GM13977 (cell line): Measurements from ENCODE around the gene TEX38.
"Not testable (repeated sequence)": the region's sequence is repeated elsewhere in the genome, so short reads cannot be mapped to it uniquely, and the experiment has no call there.

Experiments
- DNase-seq: peaks from one replicate; pipeline ENCODE4 v3.0.0; 2012; ENCODE audit warnings: low spot score
- CTCF ChIP-seq: IDR thresholded peaks from 2 replicates; pipeline ENCODE4 v1.5.1; 2012; ENCODE audit warnings: mild to moderate bottlenecking, control low read depth; ENCODE audit not compliant: insufficient read depth; ENCODE audit errors: extremely low read depth, missing control alignments
- in situ Hi-C: fragments of 300-500 bp; cut with MboI; formaldehyde crosslinking; loops from one replicate; pipeline ENCODE4 v1.12.0; 2022; ENCODE audit warnings: low sequenced_read_pairs, low pct_unique_long_range_greater_than_20kb, mixed read lengths, inconsistent platforms; ENCODE audit not compliant: unreplicated experiment

TEX38 gene

DNA sequence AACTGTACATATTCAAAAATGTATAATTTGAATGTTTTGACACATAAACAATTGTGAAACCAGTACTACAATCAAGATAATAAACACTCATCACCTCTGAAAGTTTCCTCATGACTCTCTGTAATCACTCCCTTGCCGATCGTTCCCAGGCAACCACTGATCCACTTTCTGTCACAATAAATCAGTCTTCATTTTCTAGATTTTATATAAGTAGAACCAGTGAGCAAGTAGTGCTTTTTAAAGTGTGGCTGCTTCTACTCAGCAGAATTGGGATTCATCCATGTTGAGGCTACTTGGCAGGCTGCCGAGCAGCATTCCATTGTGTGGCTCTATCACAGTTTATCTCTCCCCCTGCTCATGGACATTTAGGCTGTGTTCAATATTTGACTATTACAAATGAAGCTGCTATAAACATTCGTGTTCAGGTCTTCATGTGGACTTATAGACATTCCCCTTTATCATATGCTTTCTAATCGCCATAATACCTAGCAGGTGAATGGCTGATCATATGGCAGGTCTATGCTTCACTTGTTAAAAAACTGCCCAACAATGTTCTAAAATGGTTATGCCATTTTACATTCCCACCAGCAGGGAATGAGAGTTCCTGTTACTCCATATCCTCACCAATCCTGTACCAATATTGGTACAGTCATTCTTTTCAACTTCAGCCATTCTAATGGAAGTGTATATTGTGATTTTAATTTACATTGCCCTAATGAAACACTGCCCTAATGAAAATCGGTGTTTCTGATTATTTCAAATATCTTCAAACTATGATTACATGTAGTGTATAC lies 20.5 kb downstream of the TEX38 start:
- no peak for DNase-seq
- in situ Hi-C loops, result no loop called here
- no peak for TF ChIP-seq CTCF

DNA sequence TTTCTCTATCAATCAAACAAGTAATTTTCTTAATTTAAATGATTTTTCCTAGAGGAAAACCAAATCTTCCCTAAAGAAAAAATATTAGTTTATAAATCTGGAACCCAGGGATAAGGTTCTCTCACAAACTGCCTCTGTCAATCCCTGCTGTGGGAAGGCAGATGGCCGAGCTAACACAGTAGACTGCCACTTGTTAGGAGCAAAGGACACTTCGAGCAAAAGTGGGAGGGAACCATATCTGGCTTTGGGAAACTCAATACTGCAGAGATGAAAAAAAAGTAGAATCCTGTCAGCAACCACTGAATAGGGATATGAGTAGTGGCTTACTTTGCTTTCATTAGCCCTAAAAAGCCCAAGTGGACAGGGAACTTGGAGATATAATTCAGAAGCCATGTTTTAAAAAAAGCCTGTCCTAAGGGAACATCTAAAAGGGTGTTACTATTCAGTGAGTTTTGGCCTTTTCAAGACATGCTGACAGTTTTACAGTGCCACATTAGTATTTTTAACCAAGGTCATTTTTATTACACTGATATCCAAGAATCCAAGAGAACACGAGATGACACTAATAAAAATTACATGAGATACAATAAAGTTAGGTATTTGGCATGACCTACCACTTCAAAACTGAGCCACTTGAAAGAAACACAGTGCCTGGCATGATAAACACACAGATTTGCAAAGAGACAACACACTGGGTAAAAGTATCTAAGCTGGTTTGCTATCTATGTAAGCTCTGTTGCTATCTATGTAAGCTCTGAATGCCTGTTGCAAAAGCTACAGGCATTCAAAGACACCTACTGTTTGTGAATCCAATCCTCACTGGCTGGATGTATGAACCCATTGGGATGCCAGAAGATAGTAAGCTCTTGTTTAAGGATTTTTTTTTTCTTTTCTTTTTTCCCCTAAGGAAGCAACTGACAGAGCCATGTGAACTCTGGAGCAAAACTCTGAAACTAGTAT lies 21.4 kb downstream of the TEX38 start:
- no peak for TF ChIP-seq CTCF
- in situ Hi-C loops, result no loop called here
- DNase-seq, result no peak

GRCh38 chr1:46694676-46695075 lies 23.0 kb downstream of the TEX38 start:
- in situ Hi-C loops, DNase-seq: not testable (repeated sequence)

DNA sequence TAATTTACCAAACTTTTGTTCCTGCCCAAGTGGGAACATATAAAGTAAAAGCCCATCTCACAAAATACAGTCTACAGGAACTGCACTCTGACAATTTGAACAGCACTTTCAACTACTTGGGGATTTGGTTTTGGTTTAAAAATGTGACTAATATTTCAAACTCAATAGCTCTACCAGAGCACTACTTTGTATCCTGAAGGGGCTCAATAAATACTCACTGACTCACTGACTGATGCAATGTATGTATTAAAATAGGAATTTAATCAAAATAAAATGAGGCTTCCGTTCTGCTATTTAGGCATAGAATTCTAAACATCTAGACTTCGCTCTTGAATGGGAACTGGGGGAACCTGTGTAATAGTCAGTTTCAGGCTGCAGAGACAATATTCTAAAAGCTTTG lies 25.4 kb downstream of the TEX38 start:
- in situ Hi-C loops, result no loop called here
- TF ChIP-seq CTCF, result no peak
- no peak for DNase-seq

- no peak for DNase-seq
- in situ Hi-C loops, result no loop called here
Measured at GRCh38 chr1:46699666-46700065, 28.0 kb downstream of the TEX38 start.

GRCh38 chr1:46703927-46704641 lies 32.4 kb downstream of the TEX38 start:
- in situ Hi-C loops, result no loop called here
- no peak for DNase-seq
- TF ChIP-seq CTCF, result no peak

More at GRCh38 chr1:46699666-46700065, 28.0 kb downstream of the TEX38 start:
- no peak for TF ChIP-seq CTCF
